SW480 (cell line): ENCODE measurements around the gene EYS.
"Not testable (repeated sequence)": the region's sequence is repeated elsewhere in the genome, so short reads cannot be mapped to it uniquely, and the experiment has no call there.

Source experiments
- DNase-seq: peaks from one replicate; pipeline ENCODE4 v3.0.0-alpha.2; 2016; ENCODE audit warnings: low spot score

Gene EYS

DNA sequence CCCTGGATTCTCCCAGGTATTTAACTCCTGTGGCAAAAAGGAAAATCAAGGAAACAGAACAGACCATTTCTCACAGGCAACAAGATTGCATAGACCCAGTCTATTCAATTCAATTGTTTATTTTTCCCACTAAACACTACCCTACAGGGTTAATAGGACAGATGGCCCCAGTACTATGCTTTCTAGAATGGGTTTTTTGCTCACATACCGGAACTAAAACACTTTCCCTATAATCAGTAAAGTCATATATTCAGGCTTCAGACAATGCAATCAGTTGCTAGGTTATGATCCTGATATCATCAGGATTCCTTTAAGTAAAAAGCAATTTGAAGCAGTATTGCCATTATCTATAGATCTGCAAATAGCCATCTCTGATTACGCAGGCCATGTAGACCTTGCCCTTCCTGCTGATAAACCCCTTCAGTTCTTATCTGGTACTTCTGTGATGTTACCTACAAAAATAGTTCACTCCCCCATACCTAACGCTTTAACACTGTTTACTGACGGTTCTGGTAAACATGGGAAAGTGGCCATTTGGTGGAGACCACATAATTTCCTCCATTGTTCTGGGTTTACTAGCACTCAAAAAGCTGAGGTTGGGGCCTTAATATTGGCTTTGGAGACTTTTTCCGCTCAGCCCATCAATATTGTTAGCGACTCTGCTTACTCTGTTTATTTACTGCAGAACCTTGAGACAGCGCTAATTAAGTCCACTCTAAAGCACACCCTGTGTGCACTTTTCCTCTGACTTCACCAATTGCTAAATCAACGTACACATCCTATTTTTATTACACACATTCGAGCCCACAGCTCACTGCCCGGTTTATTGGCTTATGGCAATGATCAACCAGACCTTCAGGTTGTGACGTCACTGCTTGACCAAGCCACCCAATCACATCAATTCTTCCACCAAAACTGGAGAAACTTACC lies 1405.5 kb downstream of the EYS start:
- DNase-seq = no peak

DNA sequence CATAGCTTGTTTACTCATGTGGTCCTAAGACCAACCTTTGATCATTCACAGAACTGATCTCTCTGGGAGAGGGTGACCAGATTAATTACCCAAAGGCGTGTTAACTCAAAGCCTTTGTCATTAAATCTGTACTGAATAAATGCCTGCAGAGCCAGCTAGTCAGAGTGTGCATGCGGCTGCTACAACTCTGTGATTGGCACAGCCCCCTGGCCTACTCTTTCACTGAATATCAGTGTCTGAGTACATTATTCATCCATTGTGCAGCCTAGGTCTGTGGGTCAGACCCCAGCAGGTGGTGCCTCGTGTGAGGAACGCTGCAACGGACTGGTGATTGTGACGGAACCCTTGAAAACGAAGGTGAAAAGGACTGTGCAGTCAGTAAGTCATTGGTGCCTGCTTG lies 1407.8 kb downstream of the EYS start:
- no peak for DNase-seq

DNA sequence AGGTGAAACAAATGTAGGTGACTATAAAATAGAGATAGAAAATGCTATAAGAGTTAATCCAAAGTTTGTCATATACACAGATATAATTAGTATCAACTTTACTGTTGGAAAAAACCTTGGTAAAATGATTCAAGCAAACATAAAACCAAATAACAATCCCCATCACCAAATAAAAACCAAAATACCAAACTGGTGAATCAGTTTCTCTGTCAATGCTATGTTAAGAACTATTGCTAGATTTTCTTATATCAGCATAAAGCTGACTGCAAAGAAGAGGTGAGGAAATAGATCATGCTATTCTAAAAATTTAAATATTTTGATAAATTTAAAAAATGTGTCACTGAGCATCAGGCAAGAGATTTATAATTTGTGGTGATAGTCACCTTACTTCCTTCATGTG lies 1413.0 kb downstream of the EYS start:
- no peak for DNase-seq

DNA sequence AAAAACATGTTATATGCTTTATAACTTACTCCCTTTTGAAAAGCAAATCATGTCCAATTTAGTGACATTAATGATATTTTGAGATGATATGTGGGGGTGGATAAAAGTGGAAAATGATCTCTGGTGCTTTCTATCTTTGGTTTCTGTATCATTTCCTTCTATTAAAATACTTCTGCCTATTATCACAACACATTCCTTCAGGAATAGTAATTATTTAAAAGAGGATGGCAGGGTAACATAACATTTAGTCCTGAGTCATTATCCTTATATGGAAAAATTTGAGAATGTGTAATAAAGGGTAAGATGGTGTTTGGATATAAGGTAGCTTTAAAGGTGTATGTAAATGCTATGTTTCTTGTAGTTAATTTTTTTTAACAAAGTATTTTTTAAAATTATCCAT lies 1413.7 kb downstream of the EYS start:
- DNase-seq = no peak

DNA sequence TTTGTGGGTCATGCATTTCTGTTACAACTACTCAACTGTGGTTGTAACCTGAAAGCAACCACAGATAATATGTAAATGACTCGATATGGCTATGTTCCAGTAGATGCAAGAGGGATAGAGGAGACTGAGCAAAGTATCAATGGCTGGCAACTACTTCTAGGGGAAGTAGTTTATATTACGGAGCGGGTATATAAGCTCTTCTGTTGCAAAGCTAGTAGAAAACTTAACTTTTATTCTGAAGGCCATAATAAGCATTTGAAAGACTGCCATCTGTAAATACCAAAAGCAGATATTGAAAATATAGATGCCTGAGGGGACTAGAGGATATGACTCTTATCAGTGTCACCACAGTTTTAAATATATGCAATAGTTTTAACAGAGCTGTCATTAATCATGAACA lies 1416.2 kb downstream of the EYS start:
- no peak for DNase-seq

DNA sequence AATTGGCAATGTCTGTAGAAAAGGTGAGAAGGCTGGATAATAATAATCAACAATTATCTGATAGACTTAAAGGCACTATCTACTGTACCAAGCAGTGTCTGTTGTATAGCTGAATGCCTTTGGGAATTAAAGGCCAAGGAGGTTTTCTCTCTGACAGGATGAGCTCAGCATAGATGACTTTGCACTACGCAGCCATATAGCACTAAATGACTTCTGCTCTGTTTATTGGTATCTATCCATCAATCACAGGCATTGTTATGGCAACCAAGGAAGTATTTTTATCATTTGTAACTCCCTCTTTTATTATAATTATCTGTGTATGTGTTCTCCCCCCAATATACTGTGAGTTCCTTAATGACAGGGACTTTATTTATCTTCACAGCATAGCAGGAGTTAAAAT lies 1417.1 kb downstream of the EYS start:
- no peak for DNase-seq

DNA sequence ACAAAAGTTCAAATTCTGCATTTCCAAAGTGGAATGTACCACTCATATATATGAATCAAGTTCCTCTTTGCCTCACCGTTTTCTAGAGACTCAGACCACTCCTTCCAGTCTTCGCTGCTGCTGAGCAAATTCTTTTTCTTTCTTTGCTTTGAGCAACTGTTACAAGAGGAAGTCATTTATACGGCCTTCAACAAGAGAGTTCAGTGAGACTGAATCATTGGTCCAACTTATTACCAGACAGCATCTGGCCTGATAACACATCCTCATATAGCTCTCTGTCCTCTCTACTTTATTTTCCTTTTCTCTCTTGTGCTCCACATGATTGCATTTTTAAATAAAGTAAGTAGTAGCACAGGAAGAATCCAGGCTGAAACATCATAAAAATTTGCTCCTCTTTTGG lies 1418.7 kb downstream of the EYS start:
- no peak for DNase-seq

DNA sequence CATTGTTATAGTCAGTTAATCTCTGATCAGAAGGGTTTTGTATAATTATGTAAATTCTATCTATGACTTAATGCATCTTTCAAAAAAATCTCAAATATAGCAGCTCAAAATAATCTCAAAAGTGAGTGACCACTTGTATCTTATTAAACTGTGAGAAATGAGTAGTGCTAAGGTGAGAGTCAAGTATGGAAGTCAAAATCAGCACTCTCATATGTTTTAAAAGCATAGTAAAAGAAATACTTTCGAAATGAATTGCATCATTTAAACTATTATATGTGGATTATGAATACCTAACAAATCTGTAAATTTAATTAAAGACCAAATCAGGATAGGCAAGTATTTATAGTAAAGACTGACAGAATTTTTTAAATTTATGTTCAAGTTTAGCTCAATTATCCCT lies 1425.9 kb downstream of the EYS start:
- DNase-seq = no peak

DNA sequence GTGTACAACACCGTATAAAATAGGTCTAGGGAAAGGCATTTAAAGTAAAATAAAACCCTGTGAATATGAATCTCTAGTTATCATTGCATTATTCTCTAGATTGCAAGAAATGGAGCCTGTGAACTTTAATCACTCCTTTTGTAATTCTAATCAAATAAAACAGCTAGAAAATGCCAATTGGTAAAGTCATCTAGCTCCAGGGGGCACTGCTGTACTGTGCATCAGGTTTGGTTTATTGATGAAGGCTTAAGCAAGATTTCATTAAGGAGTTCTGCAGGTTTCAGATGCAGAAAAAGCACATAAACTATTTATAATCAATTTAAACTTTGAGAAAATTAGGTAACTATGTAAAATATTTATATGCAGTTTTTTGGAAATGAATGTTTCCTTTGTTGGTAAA lies 1426.5 kb downstream of the EYS start:
- no peak for DNase-seq

DNA sequence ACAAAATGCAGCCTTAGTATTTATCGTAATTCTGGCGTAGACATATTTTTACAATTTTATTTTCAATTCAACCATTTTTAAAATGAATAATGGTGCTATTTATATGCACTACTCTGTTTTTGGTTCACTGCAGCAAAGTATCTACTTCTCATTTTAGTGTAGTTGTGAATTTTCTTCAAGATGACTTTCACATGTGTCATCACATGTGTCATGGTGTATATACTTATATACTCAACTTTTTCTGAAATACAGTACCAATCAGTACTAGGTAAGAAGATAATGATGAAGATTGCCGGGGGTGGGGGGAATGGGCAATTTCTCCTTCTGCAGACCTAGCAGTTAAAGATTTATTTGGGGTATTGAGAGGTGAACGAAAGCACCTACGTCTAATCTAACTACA lies 1436.9 kb downstream of the EYS start:
- DNase-seq = no peak

DNA sequence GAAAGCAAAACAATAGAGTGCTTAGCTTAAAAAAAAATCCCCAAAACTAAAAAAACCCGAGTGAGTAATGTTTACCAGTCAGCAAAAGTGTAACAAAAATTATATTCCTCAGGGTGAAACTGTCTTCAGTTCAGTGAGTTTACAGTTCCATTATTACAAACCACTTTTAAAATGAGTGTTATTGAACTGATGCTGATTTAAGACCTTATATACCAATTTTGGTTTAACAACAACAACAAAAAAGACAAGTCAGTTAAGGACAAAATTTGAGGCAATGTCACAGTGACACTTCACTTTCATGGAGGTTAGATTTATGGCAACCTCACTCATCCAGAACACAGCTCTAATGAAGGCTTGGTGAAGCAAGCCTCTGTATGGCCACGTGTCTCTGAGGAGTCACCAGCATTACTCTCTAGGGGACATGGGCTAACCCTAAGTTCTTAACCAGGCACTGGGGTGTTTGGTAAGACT lies 1440.6 kb downstream of the EYS start:
- DNase-seq = no peak

DNA sequence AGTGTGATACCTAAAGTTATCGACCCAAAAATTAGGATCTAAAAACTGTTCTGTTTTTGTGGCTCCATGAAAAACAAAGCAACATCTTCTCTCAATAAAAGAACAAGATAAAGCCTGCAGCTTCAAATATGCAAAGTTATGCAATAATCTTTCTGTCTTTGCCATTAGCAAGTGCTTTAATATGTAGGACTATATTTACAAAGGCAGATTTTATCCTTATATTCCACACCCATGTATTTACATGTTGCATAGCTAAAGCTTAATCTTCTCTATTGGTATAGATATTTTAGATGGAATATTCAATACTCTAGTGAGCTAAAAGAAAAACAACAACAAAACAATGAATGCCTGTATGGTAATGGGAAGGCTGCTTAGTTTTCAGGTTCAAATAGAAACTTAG lies 1443.2 kb downstream of the EYS start:
- no peak for DNase-seq

DNA sequence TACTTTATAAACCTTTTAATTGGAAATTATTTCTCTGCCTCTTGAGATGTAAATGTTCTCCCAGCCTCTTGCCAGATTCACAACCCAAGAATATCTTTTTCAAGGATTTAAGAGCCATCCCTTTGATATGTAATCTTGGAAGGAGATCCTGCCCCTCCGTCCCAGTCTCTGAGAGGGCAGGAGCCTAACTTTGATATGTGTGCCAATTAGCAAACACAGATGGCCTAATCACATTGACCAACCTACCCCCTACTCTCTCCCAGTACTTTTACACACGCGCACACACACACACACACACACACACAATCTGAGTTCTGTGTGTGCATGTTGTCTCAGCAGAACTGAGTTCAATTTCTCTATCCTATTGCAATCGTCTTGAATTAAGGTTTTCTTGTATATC lies 1447.7 kb downstream of the EYS start:
- no peak for DNase-seq

DNA sequence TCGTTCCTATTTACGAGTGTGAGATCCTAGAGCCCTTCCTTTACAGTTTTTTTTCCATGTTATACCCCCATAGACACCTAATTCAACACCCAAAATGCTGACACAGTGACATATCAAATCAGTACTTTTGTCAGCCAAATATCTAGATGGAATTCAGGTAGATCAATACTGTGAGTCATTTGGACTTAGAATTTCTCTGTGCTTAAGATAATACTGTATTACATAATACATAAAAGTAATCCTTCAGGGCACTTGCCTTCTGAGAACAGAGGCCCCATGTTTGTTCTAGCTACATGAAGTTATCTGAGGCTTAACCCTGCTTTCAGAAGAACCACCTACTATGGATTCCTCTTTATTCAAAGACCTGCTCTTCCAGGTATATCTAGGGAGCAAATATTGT lies 1448.3 kb downstream of the EYS start:
- no peak for DNase-seq

DNA sequence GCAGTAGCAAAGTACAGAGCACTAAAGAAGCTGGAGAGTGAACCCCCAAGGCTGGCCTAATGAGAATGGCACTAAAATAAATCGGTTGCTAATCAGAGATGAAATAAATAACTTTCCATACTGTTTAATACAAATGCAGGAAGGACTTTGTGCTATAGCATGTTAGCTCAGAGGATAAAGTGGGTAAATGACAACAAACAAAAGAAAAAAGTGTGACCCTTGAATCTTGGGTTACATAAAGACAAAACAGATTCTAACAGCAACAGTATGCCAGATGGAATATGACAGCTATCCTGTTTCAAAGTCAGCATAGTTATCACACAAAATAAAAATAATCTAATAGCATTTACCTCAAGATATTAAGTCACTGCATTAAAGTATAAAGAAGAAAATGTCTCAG lies 1448.7 kb downstream of the EYS start:
- no peak for DNase-seq

DNA sequence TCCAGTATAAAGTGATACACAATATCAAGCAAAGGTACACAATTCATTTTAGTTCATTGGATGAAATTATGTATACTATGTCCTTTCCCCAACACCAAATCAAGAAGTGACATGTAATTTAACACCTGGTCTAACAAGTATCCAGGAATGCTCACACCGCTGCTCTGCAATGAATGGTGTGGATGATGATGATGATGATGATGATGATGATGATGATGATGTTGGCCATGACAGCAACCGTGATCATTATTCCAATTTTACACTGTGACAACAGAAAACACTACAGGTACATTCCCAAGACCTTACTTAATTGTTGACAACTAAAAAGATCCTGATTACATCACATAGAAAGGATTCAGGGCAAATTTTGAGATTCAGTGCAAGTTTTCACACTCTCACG lies 1449.4 kb downstream of the EYS start:
- no peak for DNase-seq

DNA sequence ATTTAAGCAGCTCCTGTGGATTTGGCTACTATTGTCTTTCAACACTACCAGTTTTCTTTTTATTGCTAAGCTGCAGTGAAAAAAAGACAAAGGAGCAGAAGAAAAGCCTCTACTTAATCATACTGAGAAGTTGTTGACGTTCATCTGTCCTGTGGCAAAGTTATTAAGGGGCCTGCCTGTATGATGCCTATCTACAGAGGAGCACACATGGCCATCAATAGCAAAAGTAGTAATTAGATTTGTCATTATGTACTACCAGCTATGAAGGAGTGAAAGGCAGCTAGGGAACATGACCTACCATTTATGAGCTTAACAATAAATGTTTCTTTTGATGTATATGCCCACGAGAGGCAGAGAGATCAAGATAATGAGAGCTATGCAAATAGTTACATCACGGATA lies 1450.5 kb downstream of the EYS start:
- no peak for DNase-seq

DNA sequence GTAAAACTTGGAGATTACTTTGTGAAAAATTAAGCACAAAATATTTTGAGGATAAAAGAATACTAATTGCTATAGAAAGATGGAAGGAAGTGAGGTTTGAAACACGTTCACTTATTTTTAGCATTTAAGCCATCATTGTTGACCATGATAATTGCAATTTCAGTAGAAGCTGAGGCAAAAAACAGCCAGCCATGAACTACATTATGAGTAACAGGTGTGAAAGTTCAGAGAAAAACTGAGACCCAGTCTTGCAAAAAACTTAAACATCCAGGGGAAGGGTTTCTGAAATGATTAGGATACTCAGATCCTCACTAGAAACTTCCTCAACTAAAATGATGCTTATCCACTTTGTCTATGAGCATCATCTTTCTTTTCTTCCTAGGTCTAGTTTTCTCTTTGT lies 1452.0 kb downstream of the EYS start:
- no peak for DNase-seq

DNA sequence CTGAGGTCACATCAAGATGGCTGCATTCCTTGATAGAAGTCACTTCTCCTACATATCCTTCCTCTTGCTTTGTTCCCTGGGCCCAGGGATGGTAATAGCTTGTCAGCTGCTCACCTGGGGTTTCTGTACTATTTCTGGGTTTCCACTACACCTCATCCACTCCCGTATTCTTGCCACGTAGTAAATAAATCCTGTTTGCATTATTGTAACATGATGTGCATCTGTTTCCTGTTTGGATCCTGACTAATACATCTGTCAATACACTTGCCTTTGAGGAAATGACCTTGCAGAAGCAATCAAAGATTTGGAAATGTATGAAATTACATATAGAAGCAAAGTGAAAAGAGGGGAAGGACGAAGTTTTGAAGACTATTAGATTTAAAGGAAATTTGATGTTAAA lies 1452.5 kb downstream of the EYS start:
- no peak for DNase-seq

DNA sequence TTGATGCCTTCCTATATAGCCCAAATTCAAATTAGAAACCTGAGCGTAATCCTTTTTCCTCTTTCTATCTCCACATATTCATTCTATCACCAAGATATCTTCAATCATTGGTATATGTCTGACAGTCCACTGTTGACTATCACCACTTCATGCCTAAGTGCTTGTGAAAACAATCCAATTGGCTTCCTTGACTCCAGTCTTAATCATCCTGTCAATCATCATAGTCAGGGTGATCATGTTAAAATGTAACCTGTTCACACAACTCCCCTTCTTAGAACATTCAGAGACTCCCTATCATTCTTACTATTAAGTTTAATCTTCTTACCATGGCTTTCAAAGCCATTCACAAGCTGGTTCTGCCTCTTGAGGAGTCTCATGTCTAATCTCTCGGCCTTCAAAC lies 1454.8 kb downstream of the EYS start:
- DNase-seq = no peak

DNA sequence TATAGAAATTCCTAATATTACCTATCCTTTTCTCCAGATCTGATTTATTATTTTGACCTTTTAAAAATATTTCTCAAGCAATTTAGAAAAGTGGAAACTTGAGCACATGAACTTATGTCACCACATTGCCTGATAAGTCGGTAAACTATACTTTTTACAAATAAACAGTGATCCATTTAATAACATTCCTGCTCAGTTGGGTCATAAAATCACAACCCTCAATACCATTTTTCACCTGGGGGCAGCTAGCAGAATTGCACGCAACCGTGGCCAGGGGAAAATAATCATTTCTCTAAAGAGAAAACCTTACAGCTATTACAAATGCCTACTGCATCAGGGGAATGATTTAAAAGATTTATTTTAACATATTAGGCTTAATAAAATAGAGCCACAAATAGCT lies 1456.9 kb downstream of the EYS start:
- no peak for DNase-seq

DNA sequence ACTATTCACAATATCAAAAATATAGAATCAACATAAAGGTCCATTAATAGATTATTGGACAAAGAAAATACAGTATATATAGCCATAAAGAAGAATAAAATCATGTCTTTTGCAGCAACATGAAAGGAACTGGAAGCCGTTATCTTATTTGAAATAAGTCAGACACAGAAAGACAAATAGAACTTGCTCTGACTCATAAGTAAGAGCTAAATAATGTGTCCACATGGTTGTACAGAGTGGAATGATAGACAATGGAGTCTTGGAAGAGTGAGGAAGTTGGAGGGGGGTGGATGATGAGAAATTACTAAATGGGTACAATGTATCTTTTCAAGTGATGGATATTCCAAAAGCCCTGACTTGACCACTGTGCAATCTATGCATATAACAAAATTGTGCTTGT lies 1457.9 kb downstream of the EYS start:
- DNase-seq = no peak

DNA sequence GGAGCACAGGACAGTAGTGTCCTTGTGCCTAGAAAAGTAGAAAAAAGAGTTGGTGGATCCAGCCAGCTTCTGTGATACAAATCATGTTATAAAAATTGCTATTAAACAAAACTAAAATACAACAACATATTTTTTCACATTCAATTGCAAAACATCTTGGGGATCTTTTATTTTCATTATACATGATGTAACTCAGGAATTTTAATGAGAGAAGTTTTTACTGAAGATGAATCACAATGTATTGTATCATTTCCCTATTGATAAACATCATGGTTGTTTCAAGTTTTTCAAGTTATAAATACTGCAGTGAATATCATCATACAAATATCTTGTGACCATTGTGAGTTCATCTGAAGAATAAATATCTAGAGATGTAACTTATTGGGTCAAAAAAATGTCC lies 1463.4 kb downstream of the EYS start:
- DNase-seq = no peak

DNA sequence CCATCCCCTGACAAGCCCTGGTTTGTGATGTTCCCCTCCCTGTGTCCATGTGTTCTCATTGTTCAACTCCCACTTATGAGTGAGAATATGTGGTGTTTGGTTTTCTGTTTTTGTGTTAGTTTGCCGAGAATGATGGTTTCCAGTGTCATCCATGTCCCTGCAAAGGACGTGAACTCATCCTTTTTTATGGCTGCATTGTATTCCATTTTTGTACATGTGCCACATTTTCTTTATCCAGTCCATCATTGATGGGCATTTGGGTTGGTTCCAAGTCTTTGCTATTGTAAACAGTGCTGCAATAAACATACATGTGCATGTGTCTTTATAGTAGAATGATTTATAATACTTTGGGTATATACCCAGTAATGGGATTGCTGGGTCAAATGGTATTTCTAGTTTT lies 1468.1 kb downstream of the EYS start:
- DNase-seq = not testable (repeated sequence)
